Measurements from ENCODE around the gene ZNF383.
"Not testable (repeated sequence)": the region's sequence is repeated elsewhere in the genome, so short reads cannot be mapped to it uniquely, and the experiment has no call there.

ZNF383 gene

DNA sequence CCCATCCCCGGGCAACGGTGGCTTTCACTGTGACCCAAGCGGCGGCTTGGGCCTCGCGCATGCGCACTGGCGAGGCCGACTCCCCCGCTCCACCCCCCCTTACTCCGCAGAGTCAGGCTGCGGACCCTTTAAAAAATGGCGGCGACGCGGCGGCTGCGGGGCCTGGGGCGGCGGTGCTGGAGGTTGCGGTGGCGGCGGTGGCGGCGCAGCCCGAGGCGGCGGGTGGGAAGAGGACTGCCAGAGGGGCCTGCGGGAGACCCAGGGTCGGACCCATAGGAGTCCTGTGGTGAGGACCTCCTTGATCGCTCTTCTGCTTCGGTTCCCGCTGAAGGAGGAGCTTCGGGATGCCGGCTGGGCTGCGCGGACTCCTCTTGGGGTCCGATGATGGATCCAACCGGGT lies 76.2 kb downstream of the ZNF383 start:
- DNase-seq = not testable (repeated sequence)
